ENCODE measurements around the gene MRPL32. TPM values are rescaled to one million over a fixed set of nuclear protein-coding genes. Genes with fewer than 3 reads are reported as not detected.

Gene MRPL32
- total and polyA plus RNA-seq, 2 experiments from 2014 or later: 77.0 to 125 TPM

DNA sequence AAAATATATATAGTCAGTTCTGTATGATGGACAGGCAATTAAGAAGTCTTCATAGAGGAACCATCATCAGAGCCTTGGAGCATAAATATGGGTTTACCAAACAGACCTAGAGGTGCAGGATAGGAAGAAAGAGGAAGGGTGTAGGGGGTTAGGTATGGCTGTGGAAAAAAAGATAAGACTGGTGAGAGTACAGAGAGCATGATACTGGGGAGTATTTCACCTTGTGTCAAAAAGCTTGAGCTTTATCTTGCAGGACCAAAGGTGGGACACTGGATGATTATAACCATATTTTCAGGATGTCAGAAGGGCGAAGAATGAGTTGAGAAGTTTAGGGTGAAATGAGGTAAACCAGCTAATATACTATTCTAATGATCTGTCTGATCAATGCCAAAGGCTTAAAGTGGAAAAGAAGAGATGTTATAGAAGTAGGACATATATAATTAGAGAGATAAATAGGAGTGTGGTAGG is 54.6 kb downstream of the MRPL32 start:
- H3K36me3 ChIP-seq: no peaks in the 10 kb centered on the region
- no peaks in the 10 kb centered on the region for H3K4me1 ChIP-seq (ENCODE audit: low read depth)
- H3K4me3 ChIP-seq: no peak overlapping the region
- H3K27me3 ChIP-seq: no peaks in the 10 kb centered on the region
- TF ChIP-seq, protein P1, sequence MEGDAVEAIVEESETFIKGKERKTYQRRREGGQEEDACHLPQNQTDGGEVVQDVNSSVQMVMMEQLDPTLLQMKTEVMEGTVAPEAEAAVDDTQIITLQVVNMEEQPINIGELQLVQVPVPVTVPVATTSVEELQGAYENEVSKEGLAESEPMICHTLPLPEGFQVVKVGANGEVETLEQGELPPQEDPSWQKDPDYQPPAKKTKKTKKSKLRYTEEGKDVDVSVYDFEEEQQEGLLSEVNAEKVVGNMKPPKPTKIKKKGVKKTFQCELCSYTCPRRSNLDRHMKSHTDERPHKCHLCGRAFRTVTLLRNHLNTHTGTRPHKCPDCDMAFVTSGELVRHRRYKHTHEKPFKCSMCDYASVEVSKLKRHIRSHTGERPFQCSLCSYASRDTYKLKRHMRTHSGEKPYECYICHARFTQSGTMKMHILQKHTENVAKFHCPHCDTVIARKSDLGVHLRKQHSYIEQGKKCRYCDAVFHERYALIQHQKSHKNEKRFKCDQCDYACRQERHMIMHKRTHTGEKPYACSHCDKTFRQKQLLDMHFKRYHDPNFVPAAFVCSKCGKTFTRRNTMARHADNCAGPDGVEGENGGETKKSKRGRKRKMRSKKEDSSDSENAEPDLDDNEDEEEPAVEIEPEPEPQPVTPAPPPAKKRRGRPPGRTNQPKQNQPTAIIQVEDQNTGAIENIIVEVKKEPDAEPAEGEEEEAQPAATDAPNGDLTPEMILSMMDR (IDR thresholded peaks at IDR 0.05; ENCODE audit: low read depth, low read length): no peak
- H3K9me3 ChIP-seq (ENCODE audit: low read depth): no peaks in the 10 kb centered on the region
- DNase-seq (ENCODE audit: low read depth in 1 of 2, low spot score in 1 of 2): no peak
- no peak overlapping the region for H3K27ac ChIP-seq

Other genes starting within 250 kb of the MRPL32 start
- 8.0 and 10.4 TPM in 2 replicates for gene C7orf25, start 20.3 kb upstream of the MRPL32 start, total RNA-seq
- 5.1 and 5.9 TPM in 2 replicates for gene C7orf25, start 20.3 kb upstream of the MRPL32 start, polyA plus RNA-seq
- 54.0 and 67.7 TPM in 2 replicates for gene PSMA2, start 202 bp upstream of the MRPL32 start, total RNA-seq
- 326 and 371 TPM in 2 replicates for gene PSMA2, start 202 bp upstream of the MRPL32 start, polyA plus RNA-seq
- gene HECW1, start 180.3 kb downstream of the MRPL32 start, total RNA-seq: 0.06 and 0.39 TPM in 2 replicates
- gene HECW1, start 180.3 kb downstream of the MRPL32 start, polyA plus RNA-seq: 0.13 and 0.72 TPM in 2 replicates

Measured in cardiac muscle cell (in vitro differentiated cells and primary cell).